HG03095 (cell line): Measurements from ENCODE around the gene IQGAP2.
"Not testable (repeated sequence)": the region's sequence is repeated elsewhere in the genome, so short reads cannot be mapped to it uniquely, and the experiment has no call there.

ENCODE experiments used
- ATAC-seq: cut with Tn5 transposase; IDR thresholded peaks from one replicate; pipeline ENCODE4 v1.9.1; 2021; ENCODE audit warnings: moderate library complexity; ENCODE audit not compliant: unreplicated experiment

IQGAP2 gene

DNA sequence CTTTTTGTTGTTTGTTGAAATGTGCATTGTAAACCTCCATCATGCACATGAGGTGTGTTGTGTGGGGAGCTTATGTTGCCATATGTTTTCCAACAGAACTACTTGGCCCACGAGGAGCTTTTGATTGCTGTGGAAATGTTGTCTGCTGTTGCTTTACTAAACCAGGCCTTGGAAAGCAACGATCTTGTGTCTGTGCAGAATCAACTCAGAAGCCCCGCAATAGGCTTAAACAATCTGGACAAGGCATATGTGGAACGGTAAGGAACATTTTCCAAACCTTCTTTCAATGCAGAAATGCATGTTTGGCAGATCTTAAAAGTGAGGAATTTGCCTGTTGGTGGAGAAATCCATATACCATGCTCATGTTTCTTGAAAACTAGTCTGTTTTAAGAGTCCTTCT is 197.6 kb downstream of the IQGAP2 start:
- ATAC-seq: no peak

- ATAC-seq: no peak
Measured at GRCh38 chr5:76601470-76601869, 198.4 kb downstream of the IQGAP2 start.

- ATAC-seq: no peak
Measured at GRCh38 chr5:76602094-76602726, 199.1 kb downstream of the IQGAP2 start.

DNA sequence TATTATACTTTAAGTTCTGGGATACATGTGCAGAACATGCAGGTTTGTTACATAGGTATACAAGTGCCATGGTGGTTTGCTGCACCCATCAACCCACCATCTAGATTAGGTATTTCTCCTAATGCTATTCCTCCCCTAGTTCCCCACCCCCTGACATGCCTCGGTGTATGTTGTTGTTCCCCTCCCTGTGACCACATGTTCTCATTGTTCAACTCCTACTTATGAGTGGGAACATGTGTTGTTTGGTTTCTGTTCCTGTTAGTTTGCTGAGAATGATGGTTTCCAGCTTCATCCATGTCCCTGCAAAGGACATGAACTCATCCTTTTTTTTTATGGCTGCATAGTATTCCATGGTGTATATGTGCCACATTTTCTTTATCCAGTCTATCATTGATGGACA is 200.9 kb downstream of the IQGAP2 start:
- not testable (repeated sequence) for ATAC-seq

- no peak for ATAC-seq
Measured at GRCh38 chr5:76604838-76605237, 201.8 kb downstream of the IQGAP2 start.

DNA sequence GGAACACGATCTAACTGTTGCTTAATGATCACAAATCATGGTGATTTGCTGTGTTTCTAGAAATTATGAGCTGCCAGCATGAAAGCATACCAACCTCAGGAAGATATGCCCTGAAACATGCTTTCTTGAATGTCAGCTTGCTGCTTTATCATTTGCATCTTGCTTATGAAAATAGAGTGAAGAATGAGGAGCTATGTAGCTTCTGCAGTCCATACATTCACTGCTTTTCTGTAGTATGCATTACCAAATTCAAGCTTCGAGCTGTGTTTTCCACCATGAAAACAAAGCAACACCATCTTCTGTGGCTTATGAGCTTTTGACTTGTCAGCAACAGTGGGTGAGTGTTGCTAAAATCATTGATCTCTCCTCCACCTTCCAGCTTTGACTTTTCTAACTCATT is 203.6 kb downstream of the IQGAP2 start:
- ATAC-seq: no peak

DNA sequence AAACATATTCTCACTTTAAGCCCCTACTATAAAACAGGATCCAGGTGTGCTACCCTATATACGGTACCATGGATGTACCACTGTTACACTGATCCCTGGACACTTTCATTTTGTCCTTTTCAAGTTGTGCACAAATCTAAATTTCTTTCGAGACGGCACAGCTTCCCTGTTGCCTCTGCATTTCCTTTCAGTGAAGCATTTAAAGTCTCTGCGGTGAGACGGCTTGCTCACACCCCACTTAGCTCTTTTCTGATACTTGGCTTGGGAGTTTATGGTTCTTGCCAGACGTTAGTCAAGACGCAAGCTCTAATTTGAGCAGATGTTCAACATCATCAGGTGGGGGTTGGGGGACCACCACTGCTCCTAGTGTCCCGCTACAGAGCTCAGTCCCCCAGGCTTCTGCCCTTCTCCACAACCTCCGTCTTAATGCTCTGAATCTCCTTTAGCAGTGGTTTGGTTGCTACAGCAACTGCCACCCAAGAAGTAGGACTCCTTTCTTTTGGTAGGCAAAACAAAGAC is 204.3 kb downstream of the IQGAP2 start:
- ATAC-seq: no peak

- no peak for ATAC-seq
Measured at GRCh38 chr5:76608833-76609232, 205.7 kb downstream of the IQGAP2 start.

DNA sequence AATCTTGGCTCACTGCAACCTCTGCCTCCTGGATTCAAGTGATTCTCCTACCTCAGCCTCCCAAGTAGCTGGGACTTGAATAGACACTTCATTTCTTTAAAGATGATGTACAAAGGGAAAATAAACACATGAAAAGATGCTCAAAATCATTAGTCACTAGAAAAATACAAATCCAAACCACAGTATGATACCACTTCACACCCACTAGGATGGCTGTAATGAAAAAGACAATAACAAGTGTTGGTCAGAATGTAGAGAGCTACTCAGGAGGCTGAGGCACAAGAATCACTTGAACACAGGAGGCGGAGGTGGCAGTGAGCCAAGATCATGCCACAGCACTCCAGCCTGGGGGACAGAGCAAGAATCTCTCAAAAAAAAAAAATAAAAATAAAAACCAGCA is 207.1 kb downstream of the IQGAP2 start:
- ATAC-seq: no peak

- ATAC-seq: no peak
Measured at GRCh38 chr5:76612942-76613341, 209.9 kb downstream of the IQGAP2 start.

GRCh38 chr5:76615759-76616158 is 212.7 kb downstream of the IQGAP2 start:
- ATAC-seq: no peak

GRCh38 chr5:76616206-76616605 is 213.1 kb downstream of the IQGAP2 start:
- no peak for ATAC-seq

GRCh38 chr5:76617229-76617628 is 214.1 kb downstream of the IQGAP2 start:
- no peak for ATAC-seq

- no peak for ATAC-seq
Measured at GRCh38 chr5:76617675-76618074, 214.6 kb downstream of the IQGAP2 start.

- no peak for ATAC-seq
Measured at GRCh38 chr5:76620166-76620565, 217.1 kb downstream of the IQGAP2 start.

DNA sequence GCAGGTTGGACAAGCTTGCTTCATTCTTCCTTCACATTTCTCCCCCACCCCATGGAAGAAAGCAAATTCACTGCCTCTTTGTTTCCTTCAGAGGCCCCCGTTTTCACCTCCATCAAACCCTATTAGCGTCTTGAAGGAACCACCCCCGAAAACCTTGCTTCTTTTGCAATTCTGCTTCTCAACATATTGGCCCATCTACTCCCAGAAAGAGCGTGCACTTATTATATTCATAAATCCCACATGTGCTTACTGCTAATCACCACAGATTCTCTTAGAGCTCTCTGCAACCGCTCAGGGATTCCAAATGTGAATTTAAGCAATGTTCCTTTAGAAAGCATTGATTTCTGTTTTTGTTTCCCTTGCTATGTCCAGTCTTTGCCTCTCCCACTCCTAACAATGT is 219.0 kb downstream of the IQGAP2 start:
- ATAC-seq: no peak

DNA sequence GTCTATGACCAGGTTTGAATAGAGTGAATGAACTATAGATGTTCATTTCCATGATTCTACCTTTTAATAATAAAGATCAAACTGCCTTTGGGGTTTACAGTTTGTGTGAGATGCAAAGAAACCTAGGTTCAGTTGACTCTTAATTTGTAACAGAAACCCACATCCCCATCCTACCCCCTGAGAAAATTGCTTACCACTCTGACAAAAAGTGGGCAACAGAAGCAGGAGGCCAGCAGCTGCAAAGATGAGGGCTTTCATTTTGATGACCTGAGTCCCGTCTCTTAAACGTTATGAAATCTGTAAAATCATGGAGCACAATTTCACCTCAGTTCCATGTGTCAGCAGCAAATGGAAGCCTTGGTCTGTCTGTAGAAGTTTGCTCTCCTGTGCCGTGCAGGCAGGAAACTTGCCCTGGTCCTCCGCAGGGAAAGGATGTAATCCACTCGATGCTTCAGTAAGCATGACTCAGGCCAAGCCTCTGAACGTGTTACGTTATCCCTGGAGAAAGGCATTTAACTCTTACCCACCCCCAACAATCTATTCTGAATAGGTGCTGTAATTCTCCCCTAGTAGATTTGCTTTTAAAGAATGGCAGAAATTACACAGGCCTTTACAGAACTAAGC is 220.0 kb downstream of the IQGAP2 start, which contains the start of gene F2RL2:
Gene F2RL2 (minus strand): TSS at position 431 of the 624 bp plus-strand sequence. CDS start 173 bp downstream, at position 258.
- no peak for ATAC-seq

- no peak for ATAC-seq
Measured at GRCh38 chr5:76625087-76625815, 222.2 kb downstream of the IQGAP2 start.

DNA sequence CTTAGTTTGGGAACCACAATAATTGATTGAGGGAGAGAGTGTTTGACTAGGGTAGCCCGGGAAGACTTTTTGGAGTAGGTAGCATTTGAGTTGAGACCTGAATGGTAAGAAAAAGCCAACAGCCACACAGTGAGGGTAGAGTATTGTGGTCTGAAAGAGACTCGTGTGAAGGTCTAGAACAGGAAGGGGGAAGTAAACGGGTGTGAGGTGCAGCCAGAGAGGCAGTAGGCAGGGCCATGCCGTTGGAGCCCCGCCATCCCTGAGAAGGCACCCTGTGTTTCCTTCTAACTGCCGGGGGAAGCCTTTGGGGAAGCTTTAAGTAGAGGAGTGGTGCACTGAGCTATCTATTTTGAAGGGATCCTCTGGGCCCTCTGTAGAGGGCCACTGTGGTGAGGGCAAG is 223.7 kb downstream of the IQGAP2 start:
- ATAC-seq: no peak

DNA sequence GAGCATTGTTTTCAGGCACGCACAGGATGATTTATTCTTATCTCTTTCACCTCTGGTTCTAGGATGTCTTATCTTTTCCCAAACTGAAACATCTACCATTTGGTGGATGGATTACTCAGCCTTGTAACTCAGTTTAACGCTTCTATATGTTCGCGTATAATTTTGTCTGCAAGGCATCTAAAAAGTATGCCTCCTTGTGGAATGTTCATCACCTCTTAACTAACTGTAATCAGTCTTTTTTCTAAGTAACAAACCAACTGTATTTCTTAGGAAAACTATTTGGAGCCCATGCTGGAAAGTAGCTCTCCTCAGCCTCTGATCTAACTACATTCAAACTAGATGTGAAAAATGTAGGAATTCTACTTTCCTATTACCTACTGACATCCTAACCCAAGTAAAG is 231.6 kb downstream of the IQGAP2 start:
- ATAC-seq: no peak

DNA sequence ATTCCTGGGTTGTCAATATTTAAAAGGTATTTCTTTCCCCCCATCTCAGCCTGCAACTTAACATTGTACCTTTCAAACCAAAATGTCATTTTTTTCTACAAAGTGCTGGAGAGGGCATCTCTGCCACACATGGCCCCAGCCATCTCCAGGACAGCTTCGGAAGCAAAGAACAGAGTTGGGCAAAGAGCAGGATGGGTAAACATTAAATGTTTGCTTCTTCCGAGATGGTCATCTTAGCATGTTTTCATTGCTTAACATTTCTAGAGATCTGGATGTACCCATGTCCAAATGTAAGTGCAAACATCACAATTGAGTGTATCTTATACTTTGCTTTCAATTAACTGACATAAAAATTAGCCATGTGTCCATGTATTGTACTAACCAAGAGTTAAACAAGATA is 234.4 kb downstream of the IQGAP2 start:
- no peak for ATAC-seq

DNA sequence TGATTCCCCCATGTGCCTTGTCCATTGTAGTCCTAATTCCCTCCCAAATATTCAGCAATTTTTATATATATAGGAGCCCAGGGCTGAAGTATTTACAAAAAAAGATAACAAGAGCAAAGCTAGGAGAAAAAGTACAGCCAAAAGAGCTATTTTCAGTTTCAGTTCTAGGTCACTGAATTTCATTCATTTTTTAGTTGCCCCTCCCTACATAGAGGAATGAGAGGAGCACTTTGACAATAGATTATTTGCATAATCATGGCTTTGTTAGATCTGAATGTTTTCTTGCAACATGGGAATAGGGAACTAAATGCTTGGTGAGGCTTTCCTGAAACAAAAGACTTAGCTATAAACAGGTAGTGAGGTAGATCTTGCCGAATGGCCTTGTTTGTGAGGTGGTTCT is 235.4 kb downstream of the IQGAP2 start:
- ATAC-seq: no peak
